GM19452 (cell line): Measurements from ENCODE around the gene BSPH1.
"Not testable (repeated sequence)": the region's sequence is repeated elsewhere in the genome, so short reads cannot be mapped to it uniquely, and the experiment has no call there.

Experiments
- ATAC-seq: cut with Tn5 transposase; IDR thresholded peaks from one replicate; pipeline ENCODE4 v1.9.1; 2021; ENCODE audit not compliant: unreplicated experiment

Gene BSPH1

DNA sequence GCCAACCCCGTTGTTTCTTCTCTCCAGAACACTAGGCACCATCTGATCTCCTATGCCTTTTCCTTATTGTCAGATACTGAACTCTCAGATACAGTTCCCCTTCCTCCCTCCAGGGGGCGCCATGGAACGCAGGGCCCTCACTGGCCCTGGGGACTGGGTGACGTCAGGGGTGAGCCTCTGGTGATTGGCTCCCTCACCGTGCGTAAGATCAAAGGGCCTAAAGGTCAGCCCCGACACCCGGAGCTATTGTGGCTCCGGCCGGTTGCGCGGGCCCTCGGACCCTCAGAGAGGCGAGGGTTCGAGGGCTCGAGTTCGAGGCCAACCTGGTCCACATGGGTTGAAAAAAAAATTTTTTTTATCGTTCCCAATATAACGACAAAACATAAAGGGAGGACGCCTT, 63.4 kb downstream of the BSPH1 start:
- not testable (repeated sequence) for ATAC-seq

DNA sequence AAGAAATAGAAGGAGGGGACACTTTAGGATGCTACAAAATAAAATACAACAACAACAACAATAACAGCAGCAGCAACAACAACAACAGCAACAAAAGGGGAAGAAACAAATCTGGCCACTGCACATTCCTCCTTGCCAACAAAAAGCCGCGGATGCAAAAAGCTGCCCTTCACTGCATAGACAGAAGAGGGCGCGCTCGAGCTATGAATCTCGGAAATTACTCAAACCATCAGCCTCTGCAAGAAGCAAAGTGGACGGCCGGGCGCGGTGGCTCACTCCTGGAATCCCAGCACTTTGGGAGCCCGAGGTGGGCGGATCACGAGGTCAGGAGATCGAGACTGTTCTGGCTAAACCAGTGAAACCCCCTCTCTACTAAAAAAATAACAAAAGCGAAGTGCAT, 71.9 kb downstream of the BSPH1 start:
- not testable (repeated sequence) for ATAC-seq
